NCI-H2196 (cell line): Measurements from ENCODE around the gene NMT1.
A peak's percentile ranks its signal among the peaks of the same experiment; 100 is the strongest.

Source experiments
- DNase-seq: peaks from one replicate; lab custom pipeline; 2025; ENCODE audit not compliant: unreplicated experiment; lab: John Stamatoyannopoulos, UW

Gene NMT1

DNA sequence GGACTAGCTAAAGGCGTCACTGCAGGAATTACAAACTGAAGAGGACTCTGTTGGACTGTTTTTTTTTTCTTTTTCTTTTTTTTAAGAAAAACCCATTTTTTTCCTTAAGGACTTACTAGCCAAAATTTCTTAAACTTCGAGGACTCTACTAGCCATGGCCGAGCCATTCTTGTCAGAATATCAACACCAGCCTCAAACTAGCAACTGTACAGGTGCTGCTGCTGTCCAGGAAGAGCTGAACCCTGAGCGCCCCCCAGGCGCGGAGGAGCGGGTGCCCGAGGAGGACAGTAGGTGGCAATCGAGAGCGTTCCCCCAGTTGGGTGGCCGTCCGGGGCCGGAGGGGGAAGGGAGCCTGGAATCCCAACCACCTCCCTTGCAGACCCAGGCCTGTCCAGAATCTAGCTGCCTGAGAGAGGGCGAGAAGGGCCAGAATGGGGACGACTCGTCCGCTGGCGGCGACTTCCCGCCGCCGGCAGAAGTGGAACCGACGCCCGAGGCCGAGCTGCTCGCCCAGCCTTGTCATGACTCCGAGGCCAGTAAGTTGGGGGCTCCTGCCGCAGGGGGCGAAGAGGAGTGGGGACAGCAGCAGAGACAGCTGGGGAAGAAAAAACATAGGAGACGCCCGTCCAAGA lies 88.0 kb downstream of the NMT1 start:
- peak; percentile 79 for DNase-seq

DNA sequence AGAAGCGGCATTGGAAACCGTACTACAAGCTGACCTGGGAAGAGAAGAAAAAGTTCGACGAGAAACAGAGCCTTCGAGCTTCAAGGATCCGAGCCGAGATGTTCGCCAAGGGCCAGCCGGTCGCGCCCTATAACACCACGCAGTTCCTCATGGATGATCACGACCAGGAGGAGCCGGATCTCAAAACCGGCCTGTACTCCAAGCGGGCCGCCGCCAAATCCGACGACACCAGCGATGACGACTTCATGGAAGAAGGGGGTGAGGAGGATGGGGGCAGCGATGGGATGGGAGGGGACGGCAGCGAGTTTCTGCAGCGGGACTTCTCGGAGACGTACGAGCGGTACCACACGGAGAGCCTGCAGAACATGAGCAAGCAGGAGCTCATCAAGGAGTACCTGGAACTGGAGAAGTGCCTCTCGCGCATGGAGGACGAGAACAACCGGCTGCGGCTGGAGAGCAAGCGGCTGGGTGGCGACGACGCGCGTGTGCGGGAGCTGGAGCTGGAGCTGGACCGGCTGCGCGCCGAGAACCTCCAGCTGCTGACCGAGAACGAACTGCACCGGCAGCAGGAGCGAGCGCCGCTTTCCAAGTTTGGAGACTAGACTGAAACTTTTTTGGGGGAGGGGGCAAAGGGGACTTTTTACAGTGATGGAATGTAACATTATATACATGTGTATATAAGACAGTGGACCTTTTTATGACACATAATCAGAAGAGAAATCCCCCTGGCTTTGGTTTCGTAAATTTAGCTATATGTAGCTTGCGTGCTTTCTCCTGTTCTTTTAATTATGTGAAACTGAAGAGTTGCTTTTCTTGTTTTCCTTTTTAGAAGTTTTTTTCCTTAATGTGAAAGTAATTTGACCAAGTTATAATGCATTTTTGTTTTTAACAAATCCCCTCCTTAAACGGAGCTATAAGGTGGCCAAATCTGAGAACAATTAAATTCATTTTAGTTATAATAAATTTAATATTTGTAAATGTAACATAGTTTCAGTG lies 88.8 kb downstream of the NMT1 start:
- DNase-seq = no peak

DNA sequence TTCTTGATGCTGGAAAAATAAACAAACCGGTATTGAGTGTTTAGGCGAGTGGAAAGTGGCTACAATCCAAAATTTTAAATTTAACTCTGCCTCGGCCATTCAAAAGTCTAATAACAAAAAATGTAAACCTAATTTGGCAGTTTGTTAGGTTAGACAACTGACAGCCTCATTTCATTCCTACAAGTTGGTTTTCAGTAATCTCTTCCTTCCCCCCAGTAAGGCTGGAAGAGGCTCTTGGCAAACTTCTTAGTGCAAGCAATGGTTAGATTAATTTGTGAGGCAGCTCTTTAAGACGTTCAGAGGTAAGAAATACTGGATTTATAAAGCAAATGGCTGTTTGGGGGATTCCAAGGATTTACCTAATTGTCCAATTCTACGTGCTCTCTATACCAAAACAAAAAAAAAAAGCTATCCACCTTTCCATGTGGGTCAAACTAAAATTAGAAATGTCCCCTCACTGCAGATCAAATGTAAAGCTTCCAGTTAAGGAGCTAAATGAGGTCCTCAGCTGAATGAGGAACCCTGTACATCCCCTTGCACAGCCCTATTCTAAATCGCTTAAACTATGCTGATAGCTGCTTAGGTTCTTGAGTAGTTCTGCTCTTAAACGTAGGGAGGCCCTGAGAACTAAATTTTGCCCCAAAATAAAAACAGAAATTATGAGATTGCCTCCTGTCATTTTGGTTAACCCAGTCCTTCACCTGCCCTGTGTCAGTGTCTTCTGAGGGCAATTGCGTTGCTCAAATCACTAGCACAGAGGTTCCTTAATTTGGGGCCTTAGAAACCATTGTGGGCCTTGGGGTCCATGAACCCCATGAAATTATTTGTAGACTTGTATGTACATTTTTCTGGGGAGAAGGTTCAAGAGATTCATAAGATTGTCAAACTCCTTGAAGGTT lies 90.0 kb downstream of the NMT1 start:
- no peak for DNase-seq

DNA sequence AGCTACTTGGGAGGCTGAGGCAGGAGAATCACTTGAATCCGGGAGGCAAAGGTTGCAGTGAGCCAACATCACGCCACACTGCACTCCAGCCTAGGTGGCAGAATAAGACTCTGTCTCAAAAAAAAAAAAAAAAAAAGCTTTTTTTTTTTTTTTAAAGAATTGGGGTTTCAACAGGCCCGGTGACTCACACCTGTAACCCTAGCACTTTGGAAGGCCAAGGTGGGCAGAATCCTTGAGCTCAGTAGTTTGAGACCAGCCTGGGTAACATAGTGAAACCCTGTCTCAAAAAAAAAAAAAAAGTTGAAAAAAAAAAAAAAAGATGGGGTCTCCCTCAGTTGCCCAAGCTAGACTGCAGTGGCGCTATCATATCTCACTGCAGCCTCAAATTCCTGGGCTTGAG lies 93.9 kb downstream of the NMT1 start:
- DNase-seq = no peak

DNA sequence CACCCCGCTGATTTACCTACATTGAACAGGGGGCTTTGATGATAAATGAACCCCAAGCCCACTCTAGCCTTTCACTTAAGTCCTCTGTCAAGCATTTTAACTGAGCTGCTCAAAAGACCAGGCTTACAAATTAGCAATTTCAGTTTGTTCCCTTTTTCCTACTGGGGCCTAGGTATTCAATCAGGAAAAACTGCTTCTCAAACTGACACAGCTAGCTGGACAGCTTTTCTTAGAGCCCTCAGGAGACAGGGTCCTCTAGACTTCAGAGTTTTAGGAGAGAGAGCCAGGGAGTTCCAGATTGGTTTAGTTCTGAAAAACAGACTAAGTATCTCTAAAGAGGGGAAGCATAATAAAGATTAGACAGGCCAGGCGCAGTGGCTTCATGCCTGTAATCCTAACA lies 94.4 kb downstream of the NMT1 start:
- no peak for DNase-seq

DNA sequence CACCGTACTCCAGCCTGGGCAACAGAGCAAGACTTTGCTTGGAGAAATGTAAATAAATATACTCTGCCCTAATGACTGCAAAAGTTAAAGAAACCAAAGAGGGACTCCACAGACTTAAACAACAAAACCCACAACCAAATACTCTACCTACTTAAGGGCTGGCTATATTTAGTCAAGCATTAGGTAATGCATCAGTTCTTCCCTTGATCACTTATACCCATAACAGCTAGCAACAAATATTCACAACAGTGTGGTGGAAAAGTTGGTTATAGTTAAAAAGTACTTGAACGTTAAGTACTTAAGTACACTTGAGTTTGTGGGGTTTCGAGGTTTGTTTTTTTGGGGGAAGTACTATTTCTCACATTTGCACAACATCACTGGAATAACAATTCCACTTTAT lies 95.1 kb downstream of the NMT1 start:
- no peak for DNase-seq
